Endodermal cell (in vitro differentiated cells): Measurements from ENCODE around the gene SIGLEC14. TPM values are rescaled to one million over a fixed set of nuclear protein-coding genes. Genes with fewer than 3 reads are reported as not detected.

Experiments used
- DNase-seq: peaks from one replicate; pipeline ENCODE4 v3.0.0-alpha.2; 2017
- H3K27ac ChIP-seq: 2 replicates; pipeline ENCODE4 v1.5.1; 2013; ENCODE audit warnings: mild to moderate bottlenecking, low read depth, low read length, moderate library complexity
- H3K27me3 ChIP-seq: 2 replicates; pipeline ENCODE4 v1.6.1; 2013; ENCODE audit warnings: mild to moderate bottlenecking, low read length, moderate library complexity; ENCODE audit not compliant: insufficient read depth, control insufficient read depth, poor library complexity, severe bottlenecking
- H3K36me3 ChIP-seq: 2 replicates; pipeline ENCODE4 v1.7.0; 2013; ENCODE audit warnings: mild to moderate bottlenecking, low read length, moderate library complexity; ENCODE audit not compliant: control insufficient read depth, insufficient read depth
- H3K4me1 ChIP-seq: one replicate; pipeline ENCODE4 v1.7.0; 2013; ENCODE audit warnings: low read length; ENCODE audit not compliant: control insufficient read depth, insufficient read depth
- H3K4me3 ChIP-seq: 2 replicates; pipeline ENCODE4 v1.5.1; 2013; ENCODE audit warnings: mild to moderate bottlenecking, low read length, moderate library complexity
- H3K9ac ChIP-seq: 2 replicates; pipeline ENCODE4 v1.6.1; 2013; ENCODE audit warnings: mild to moderate bottlenecking, low read length, moderate library complexity; ENCODE audit not compliant: poor library complexity, severe bottlenecking; ENCODE audit errors: extremely low read depth
- H3K9me3 ChIP-seq: 2 replicates; pipeline ENCODE4 v1.6.1; 2013; ENCODE audit warnings: mild to moderate bottlenecking, low read length, moderate library complexity; ENCODE audit not compliant: control insufficient read depth
- H3K27ac Mint-ChIP-seq: 2 replicates; pipeline ENCODE4 v1.8.0; 2020; ENCODE audit warnings: mixed read lengths
- H3K27me3 Mint-ChIP-seq: 2 replicates; pipeline ENCODE4 v1.8.0; 2021; ENCODE audit warnings: mild to moderate bottlenecking, mixed read lengths; ENCODE audit not compliant: insufficient read depth
- H3K36me3 Mint-ChIP-seq: 2 replicates; pipeline ENCODE4 v1.8.0; 2020; ENCODE audit warnings: low read depth, mixed read lengths
- H3K4me1 Mint-ChIP-seq: 2 replicates; pipeline ENCODE4 v1.8.0; 2020; ENCODE audit warnings: mixed read lengths
- H3K4me3 Mint-ChIP-seq: 2 replicates; pipeline ENCODE4 v1.8.0; 2020; ENCODE audit warnings: mild to moderate bottlenecking, moderate library complexity, mixed read lengths
- H3K9me3 Mint-ChIP-seq: 2 replicates; pipeline ENCODE4 v1.8.0; 2020; ENCODE audit warnings: mild to moderate bottlenecking, mixed read lengths
- WGBS, 2 experiments: methylation state at CpG; one replicate each; pipeline versions ENCODE4 v1.1.5 to v1.1.7; 2013; ENCODE audit warnings: missing lambda C conversion rate in 2 of 2, mixed read lengths in 1 of 2; ENCODE audit not compliant: insufficient coverage in 1 of 2, insufficient read length in 1 of 2; 5-methylcytosine and 5-hydroxymethylcytosine counted together
- total RNA-seq, 2 donors: library from RNA; stranded (reverse); fragmentation: NEBNext Ultra II Directional in 1 of 2; extraction: Animal tissue kit (Norgen Biotek cat#: 25700) in 1 of 2; gene quantifications; 2 replicates in 1 of 2; 3 replicates in 1 of 2; pipeline ENCODE4 v1.2.1, GENCODE V29; 2021
- TF ChIP-seq, protein P1 (sequence below): fragments of 200-600 bp; sonication (generic); conservative IDR thresholded peaks from 2 replicates; pipeline ENCODE4 v1.5.0; 2021; ENCODE audit warnings: antibody characterized with exemption, mild to moderate bottlenecking

Gene SIGLEC14
- total RNA-seq, 2 donors from 2014 or later = not detected

GRCh38 chr19:51600940-51601580 lies 45.6 kb downstream of the SIGLEC14 start:
- Mint-ChIP-seq H3K4me3 (no peak overlapping the region), H3K9me3 (no peaks in the 10 kb centered on the region), H3K36me3 (no peaks in the 10 kb centered on the region), H3K27me3 (peaks cover 31% of the 10 kb centered on the region), H3K27ac (no peak overlapping the region), H3K4me1 (no peaks in the 10 kb centered on the region)
- Histone ChIP-seq H3K36me3 (no peaks in the 10 kb centered on the region), H3K4me3 (no peak overlapping the region), H3K9ac (no peak overlapping the region), H3K4me1 (no peaks in the 10 kb centered on the region), H3K9me3 (no peaks in the 10 kb centered on the region), H3K27ac (no peak overlapping the region), H3K27me3 (peaks cover 23% of the 10 kb centered on the region)
- WGBS, 2 experiments = 94 to 95% methylated on average over 43 to 59 of the region's 59 CpGs
- no peak for DNase-seq
- TF ChIP-seq, protein P1, sequence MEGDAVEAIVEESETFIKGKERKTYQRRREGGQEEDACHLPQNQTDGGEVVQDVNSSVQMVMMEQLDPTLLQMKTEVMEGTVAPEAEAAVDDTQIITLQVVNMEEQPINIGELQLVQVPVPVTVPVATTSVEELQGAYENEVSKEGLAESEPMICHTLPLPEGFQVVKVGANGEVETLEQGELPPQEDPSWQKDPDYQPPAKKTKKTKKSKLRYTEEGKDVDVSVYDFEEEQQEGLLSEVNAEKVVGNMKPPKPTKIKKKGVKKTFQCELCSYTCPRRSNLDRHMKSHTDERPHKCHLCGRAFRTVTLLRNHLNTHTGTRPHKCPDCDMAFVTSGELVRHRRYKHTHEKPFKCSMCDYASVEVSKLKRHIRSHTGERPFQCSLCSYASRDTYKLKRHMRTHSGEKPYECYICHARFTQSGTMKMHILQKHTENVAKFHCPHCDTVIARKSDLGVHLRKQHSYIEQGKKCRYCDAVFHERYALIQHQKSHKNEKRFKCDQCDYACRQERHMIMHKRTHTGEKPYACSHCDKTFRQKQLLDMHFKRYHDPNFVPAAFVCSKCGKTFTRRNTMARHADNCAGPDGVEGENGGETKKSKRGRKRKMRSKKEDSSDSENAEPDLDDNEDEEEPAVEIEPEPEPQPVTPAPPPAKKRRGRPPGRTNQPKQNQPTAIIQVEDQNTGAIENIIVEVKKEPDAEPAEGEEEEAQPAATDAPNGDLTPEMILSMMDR = no peak

GRCh38 chr19:51599084-51599483 lies 47.5 kb downstream of the SIGLEC14 start:
- no peak for DNase-seq
- H3K27ac Mint-ChIP-seq = no peak overlapping the region
- H3K36me3 Mint-ChIP-seq = no peaks in the 10 kb centered on the region
- Histone ChIP-seq H3K27me3 (peaks cover 11% of the 10 kb centered on the region), H3K4me1 (no peaks in the 10 kb centered on the region), H3K27ac (no peak overlapping the region), H3K9me3 (no peaks in the 10 kb centered on the region), H3K4me3 (no peak overlapping the region), H3K36me3 (no peaks in the 10 kb centered on the region), H3K9ac (no peak overlapping the region)
- peaks cover 6% of the 10 kb centered on the region for H3K4me1 Mint-ChIP-seq
- peaks cover 23% of the 10 kb centered on the region for H3K27me3 Mint-ChIP-seq
- H3K4me3 Mint-ChIP-seq = no peak overlapping the region
- 90 to 94% methylated on average over 9 to 10 of the region's 10 CpGs for WGBS, 2 experiments
- no peaks in the 10 kb centered on the region for H3K9me3 Mint-ChIP-seq
- TF ChIP-seq, protein P1 = no peak

DNA sequence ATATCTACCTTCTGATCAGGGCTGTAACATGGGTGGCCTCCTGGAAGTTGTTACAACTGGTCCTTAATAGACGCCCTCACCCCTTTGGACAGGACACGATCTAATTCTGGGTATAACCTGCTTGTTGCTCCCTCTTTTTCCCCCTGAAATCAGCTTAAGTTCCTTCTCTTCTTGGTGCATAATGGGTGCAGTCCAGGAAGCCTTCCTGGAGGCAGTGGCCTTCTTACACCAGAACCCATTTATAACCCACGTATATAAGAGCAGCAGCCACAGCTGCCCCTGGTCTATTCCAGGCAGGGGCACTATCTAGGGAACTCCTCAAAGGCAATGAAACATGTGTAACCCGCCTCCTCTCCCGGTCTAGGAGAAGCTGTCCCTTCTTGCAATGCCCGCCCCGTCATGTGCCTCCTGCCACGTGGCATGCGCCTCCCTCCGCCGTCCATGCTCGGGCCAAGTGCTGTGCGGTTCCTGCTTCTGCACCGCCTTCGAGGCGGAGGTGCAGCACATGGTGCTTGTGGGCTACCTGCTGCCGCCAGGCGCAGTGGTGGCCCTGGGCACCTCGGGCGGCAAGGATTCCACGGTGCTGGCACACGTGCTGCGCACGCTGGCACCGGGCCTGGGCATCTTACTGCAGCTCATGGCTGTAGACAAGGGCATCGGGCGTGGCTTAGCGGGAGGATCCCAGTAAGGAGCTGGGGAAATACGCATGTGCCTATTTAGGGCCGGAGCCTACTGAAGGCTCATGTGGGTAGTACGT lies 48.3 kb downstream of the SIGLEC14 start:
- TF ChIP-seq, protein P1 = no peak
- Mint-ChIP-seq H3K27ac (no peak overlapping the region), H3K4me3 (no peak overlapping the region), H3K4me1 (peaks cover 12% of the 10 kb centered on the region), H3K27me3 (peaks cover 23% of the 10 kb centered on the region), H3K36me3 (no peaks in the 10 kb centered on the region), H3K9me3 (no peaks in the 10 kb centered on the region)
- Histone ChIP-seq H3K27me3 (peaks cover 11% of the 10 kb centered on the region), H3K9me3 (no peaks in the 10 kb centered on the region), H3K4me3 (no peak overlapping the region), H3K9ac (no peak overlapping the region), H3K36me3 (no peaks in the 10 kb centered on the region), H3K4me1 (no peaks in the 10 kb centered on the region), H3K27ac (no peak overlapping the region)
- 92 to 95% methylated on average over 25 to 31 of the region's 31 CpGs for WGBS, 2 experiments
- no peak for DNase-seq
